Tibial artery (tissue), 4 donors: ENCODE data around the gene CIAO3.
A peak's percentile ranks its signal among the peaks of the same experiment; 100 is the strongest.

Experiments
- DNase-seq, 2 donors: peaks; one replicate each; pipeline ENCODE4 v3.0.0-alpha.2; 2019
- H3K27ac ChIP-seq, 2 donors: fragments of 200-600 bp; sonication (generic) in 1 of 2; 1 replicate in 1 of 2; 2 replicates in 1 of 2; pipeline ENCODE4 v1.5.1; 2018 to 2019; ENCODE audit warnings: mild to moderate bottlenecking in 1 of 2
- H3K27me3 ChIP-seq, 2 donors: fragments of 200-600 bp; sonication (generic) in 1 of 2; one replicate each; pipeline versions ENCODE4 v1.5.1 to v1.6.0; 2016 to 2019
- H3K36me3 ChIP-seq, 3 donors: fragments of 200-600 bp; sonication (generic) in 2 of 3; one replicate each; pipeline ENCODE4 v1.5.1; 2016 to 2019; ENCODE audit warnings: mild to moderate bottlenecking in 2 of 3
- H3K4me1 ChIP-seq, 4 donors: fragments of 200-600 bp; sonication (generic) in 2 of 4; 1 replicate in 3 of 4; 2 replicates in 1 of 4; pipeline ENCODE4 v1.5.1; 2016 to 2019
- H3K4me3 ChIP-seq, 2 donors: fragments of 200-600 bp; sonication (generic) in 1 of 2; 1 replicate in 1 of 2; 2 replicates in 1 of 2; pipeline ENCODE4 v1.5.1; 2018 to 2019; ENCODE audit warnings: mild to moderate bottlenecking in 2 of 2
- H3K9me3 ChIP-seq, 3 donors: fragments of 200-600 bp; sonication (generic) in 1 of 3; one replicate each; pipeline ENCODE4 v1.5.1; 2016 to 2019
- CTCF ChIP-seq, 2 experiments: fragments of 200-600 bp in 1 of 2; fragments of 450-650 bp in 1 of 2; IDR thresholded peaks; one replicate each; pipeline ENCODE4 v1.5.1; 2017 to 2019; ENCODE audit warnings: antibody characterized with exemption in 2 of 2, mild to moderate bottlenecking in 1 of 2, moderate library complexity in 1 of 2
- intact Hi-C: fragments of 100-400 bp; cut with DNase I; formaldehyde crosslinking; loops from one replicate; pipeline ENCODE4 v1.15.0; 2023; ENCODE audit warnings: low total_unique reads

Gene CIAO3

GRCh38 chr16:739560-740458 is 988 bp downstream of the CIAO3 start:
- H3K27me3 ChIP-seq: peaks cover 0 to 22% of the 10 kb centered on the region in 2 donors
- H3K9me3 ChIP-seq: no peaks in the 10 kb centered on the region
- no peak for DNase-seq
- H3K4me1 ChIP-seq: peaks cover 4 to 16% (median 16%) of the 10 kb centered on the region in 4 donors
- TF ChIP-seq CTCF (IDR thresholded peaks at IDR 0.05): no peak
- H3K36me3 ChIP-seq: peaks cover 19 to 43% (median 31%) of the 10 kb centered on the region in 3 donors
- intact Hi-C loops: loop anchor here (2.0 to 10.0 kb wide), 2 partner anchors 25 to 1485 kb away; partner anchors contain the start of genes E4F1 and METRN
- H3K27ac ChIP-seq: peak overlapping the region; percentile 65 to 69
- H3K4me3 ChIP-seq: peak overlapping the region; percentile 71 to 88

- intact Hi-C loops: loop anchor here (10.0 kb wide), 1 partner anchor 1488 kb away; the partner anchor contains the start of gene E4F1
- Histone ChIP-seq H3K27me3 (peaks cover 0 to 2% of the 10 kb centered on the region in 2 donors), H3K9me3 (no peaks in the 10 kb centered on the region), H3K27ac (no peak overlapping the region), H3K4me1 (peaks cover 4 to 16% (median 16%) of the 10 kb centered on the region in 4 donors), H3K4me3 (no peak overlapping the region), H3K36me3 (peaks cover 33 to 71% (median 59%) of the 10 kb centered on the region in 3 donors)
- TF ChIP-seq CTCF (IDR thresholded peaks at IDR 0.05): no peak
- no peak for DNase-seq
Observed at GRCh38 chr16:736936-737481, 3.8 kb downstream of the CIAO3 start.

GRCh38 chr16:735982-736453 is 4.8 kb downstream of the CIAO3 start:
- no peaks in the 10 kb centered on the region for H3K27me3 ChIP-seq
- no peak for TF ChIP-seq CTCF (IDR thresholded peaks at IDR 0.05)
- no peaks in the 10 kb centered on the region for H3K9me3 ChIP-seq
- no peak for DNase-seq
- peaks cover 33 to 80% (median 60%) of the 10 kb centered on the region in 3 donors for H3K36me3 ChIP-seq
- intact Hi-C loops: loop anchor here (10.0 kb wide), 1 partner anchor 1489 kb away; the partner anchor contains the start of gene E4F1
- H3K4me1 ChIP-seq: peaks cover 4 to 12% (median 11%) of the 10 kb centered on the region in 4 donors
- no peak overlapping the region for H3K27ac ChIP-seq
- H3K4me3 ChIP-seq: no peak overlapping the region

- intact Hi-C loops: loop anchor here (10.0 kb wide), 1 partner anchor 1490 kb away; the partner anchor contains the start of gene E4F1
- Histone ChIP-seq H3K27me3 (no peaks in the 10 kb centered on the region), H3K36me3 (peaks cover 33 to 88% (median 60%) of the 10 kb centered on the region in 3 donors), H3K9me3 (no peaks in the 10 kb centered on the region), H3K4me3 (no peak overlapping the region), H3K4me1 (peaks cover 2 to 10% (median 8%) of the 10 kb centered on the region in 4 donors), H3K27ac (no peak overlapping the region)
- TF ChIP-seq CTCF (IDR thresholded peaks at IDR 0.05): no peak
- peak in 1 of 2 donors; percentile 59 for DNase-seq
Observed at GRCh38 chr16:734981-735881, 5.6 kb downstream of the CIAO3 start.
